Glomerular visceral epithelial cell (primary cell): ENCODE results near the gene UVSSA.
A peak's percentile ranks its signal among the peaks of the same experiment; 100 is the strongest.
"Not testable (repeated sequence)": the region's sequence is repeated elsewhere in the genome, so short reads cannot be mapped to it uniquely, and the experiment has no call there.

Experiments used
- DNase-seq: peaks from one replicate; pipeline ENCODE4 v3.0.0-alpha.2; 2016; ENCODE audit errors: extremely low spot score

UVSSA gene

DNA sequence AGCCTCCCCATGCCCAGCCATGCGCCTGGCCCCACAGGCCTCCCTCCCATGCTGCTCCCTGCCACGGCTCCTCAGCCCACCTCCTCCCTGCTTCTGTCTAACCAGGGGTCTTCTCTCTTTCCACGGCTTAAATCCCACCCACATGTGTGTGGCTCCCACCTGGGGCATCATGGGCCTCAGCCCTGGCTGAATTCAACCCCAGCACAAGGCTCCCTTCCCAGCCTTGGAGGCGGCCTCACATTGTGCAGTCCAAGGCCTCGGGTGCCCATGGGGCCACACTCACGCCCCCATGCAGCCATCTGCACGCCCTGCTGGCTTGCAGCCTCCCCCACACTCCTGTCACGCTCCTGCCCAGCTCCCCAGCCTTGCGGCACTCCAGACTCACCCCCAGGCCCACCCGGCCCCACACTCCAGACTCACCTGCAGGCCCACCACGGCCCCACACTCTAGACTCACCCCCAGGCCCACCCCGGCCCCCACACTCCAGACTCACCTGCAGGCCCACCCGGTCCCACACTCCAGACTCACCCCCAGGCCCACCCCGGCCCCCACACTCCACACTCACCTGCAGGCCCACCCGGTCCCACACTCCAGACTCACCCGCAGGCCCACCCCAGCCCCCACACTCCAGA, 30.4 kb upstream of the UVSSA start:
- DNase-seq = no peak

DNA sequence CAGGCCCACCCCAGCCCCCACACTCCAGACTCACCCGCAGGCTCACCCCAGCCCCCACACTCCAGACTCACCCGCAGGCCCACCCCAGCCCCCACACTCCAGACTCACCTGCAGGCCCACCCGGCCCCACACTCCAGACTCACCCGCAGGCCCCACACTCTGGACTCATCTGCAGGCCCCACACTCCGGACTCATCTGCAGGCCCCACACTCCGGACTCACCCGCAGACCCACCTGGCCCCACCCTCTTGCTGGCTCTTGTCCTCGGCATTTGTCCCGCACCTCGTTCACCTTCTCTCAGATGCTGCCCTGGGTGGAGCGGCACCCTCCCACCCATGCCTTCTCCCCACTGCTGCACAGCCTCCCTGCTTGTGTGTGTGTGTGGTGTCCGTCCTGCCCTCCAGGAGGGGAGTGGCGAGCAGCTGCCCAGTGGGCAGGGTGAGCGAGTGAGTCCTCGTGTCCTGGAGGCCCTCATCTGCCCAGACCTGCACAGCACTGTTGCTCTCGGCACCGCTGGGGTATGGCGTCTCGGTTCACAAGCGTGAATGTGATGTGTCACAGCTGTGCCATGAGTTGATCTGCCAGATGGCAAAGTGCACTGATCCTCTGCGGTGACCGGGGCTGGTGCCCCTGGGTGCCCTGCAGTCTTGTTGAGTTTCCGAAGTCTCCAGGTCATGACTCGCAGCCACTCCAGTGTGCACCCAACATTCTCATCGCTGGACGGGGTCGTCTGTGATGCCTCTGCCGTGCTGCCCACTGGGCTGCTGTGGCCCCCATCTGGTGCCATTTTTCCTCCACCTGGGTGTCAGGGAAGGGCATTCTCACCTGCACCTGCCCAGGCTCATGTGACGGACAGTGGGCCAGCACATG, 29.6 kb upstream of the UVSSA start:
- DNase-seq = no peak

DNA sequence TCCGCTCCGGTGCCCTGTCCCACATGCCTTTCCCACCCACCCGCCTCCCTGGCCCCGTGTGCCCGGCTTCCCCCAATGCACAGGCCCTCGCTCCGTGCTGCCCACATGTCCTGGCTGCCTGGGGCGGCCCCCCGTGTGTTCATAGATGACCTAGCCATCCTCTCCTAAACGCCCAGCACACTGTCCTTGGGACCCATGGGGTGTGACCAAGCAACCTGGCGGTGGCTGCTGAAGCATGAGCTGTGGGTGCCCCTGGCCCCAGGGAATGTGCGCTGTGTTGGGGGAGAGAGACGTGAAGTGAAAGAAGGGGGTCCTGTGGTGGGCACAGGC, 29.0 kb upstream of the UVSSA start:
- DNase-seq = no peak

DNA sequence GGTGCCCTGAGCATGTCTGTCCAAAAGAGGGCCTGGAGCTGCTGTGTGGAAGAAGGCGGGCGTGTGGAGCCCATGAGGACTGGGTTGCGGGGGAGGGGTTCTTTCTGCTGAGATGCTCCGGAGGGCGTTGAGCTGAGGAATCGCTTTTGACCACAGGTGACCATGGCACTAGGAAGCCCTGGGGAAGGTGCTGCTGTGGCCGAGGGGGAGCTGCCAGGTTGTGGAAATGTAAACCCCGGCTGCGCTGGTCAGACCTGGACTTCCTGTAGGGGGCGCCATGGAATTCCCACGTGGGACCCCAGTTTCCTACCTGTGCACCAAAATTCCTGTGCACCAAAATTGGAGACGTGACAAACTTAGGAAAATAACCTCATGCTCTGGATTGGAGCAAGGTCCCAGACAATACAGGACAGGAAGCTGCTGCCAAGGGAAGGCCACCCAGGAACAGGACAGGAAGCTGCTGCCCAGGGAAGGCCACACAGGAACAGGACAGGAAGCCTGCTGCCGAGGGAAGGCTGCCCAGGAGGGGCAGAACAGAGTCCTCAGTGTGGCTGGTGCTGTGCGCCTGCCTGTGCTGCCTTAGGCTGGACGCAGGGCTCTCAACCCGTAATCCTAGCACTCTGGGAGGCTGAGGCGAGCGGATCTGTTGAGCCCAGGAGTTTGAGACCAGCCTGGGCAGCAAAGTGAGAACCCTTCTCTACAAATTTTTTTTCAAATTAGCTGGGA, 28.4 kb upstream of the UVSSA start:
- no peak for DNase-seq

DNA sequence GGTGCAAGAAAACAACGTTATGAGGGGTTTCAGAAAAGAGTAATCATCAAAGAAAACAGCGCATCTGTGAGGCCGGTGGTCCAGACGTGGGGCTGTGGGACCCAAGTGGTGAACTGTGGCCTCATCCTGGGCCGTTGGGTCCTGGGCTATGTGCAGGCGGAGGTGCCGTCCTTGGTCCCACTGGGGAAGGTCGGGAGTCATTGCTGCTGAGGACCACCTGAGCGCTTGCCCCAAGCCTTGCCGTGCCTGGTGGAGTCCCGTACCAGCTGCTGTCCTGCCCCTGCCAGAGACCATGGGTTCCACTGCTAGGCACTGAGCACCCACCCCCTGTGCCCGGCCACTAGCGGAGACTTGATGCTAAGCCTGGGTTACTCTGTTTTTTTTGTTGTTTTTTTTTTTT, 25.5 kb upstream of the UVSSA start:
- no peak for DNase-seq

DNA sequence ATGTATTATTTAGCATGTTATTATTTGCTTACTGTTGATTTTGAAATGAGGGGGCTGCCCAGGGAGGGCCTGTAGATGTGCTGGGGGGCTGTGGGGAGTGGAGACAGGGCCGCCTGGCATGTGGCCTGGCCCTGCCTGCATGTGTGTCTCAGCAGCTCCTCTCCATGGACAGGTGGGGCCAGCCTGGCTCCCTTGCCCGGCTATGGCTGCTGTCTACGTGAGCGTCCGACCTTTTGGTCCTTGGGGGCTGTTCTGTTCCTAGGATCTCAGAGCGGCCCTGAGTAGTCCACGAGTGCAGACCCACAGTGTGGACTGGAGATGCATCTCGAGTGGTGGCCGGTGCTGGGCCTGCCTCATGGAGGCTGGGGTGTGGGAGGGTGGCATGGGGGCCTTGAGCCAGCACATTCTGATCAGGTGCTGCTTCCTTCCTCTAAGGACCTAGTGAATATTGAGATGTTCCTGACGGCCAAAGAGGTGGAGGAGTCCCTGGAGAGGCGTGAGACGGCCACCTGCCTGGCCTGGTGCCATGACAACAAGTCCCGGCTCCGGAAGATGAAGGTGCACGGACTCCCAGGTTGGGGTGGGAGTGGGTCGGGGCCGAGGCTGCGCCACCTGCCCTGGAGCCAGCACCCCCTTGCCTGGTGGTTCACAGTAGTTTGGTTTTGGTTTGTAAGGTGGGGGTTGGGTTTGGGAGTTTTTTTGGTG, 24.9 kb upstream of the UVSSA start:
- no peak for DNase-seq

DNA sequence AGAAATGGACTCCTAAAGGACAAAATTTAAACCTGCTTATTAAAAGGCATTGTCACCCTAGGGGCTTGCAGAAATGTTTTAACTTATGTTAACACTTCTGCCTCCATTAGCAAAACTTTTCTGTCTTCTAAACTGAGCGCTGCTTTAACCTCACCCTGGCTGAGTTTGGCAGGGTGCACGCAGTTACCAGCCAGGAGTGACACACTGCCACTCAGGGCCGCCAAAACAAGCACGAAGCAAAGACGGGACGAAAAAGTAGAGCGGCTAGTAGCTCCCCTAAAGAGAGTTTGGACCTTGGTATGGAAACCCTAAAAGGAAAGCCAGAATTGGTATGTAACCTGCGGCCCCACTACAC, 23.8 kb upstream of the UVSSA start:
- DNase-seq = no peak

DNA sequence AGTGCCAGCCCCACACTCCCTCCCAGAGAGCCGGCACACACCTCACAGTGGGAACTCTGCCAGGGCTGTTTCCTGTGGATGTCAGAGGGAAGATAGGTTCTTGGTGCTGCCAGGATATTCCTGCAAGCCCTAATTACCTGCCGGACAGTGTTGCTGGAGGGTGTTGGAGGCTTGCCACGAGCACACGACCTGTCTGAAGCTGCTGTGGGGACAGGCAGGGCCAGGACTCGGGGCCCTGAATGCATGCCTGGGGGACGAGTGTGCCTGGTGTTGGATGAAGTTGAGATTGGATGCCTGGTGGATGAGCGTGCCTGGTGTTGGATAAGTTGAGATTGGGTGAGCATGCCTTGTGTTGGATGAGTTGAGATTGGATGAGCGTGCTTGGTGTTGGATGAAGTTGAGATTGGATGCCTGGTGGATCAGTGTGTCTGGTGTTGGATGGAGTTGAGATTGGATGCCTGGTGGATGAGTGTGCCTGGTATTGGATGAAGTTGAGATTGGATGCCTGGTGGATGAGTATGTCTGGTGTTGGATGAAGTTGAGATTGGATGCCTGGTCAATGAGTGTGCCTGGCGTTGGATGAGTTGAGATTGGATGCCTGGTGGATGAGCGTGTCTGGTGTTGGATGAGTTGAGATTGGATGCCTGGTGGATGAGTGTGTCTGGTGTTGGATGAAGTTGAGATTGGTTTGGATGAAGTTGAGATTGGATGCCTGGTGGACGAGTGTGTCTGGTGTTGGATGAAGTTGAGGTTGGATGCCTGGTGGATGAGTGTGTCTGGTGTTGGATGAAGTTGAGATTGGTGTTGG, 23.2 kb upstream of the UVSSA start:
- DNase-seq = peak; percentile 83

DNA sequence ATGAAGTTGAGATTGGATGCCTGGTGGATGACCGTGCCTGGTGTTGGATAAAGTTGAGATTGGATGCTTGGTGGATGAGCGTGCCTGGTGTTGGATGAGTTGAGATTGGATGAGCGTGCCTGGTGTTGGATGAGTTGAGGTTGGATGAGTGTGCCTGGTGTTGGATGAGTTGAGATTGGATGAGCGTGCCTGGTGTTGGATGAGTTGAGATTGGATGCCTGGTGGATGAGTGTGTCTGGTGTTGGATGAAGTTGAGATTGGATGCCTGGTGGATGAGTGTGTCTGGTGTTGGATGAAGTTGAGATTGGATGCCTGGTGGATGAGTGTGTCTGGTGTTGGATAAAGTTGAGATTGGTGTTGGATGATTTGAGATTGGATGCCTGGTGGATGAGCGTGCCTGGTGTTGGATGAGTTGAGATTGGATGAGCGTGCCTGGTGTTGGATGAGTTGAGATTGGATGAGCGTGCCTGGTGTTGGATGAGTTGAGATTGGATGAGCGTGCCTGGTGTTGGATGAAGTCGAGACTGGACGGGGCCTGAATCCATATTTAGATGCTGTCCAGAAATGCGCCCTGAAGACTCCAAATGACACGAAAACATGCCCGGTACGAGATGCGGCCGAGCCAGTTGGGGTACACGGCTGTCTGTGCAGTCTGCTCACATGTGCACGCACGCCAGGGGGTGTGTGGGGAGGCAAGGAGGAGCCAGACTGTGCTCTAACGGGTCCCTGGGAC, 22.4 kb upstream of the UVSSA start:
- DNase-seq = not testable (repeated sequence)

DNA sequence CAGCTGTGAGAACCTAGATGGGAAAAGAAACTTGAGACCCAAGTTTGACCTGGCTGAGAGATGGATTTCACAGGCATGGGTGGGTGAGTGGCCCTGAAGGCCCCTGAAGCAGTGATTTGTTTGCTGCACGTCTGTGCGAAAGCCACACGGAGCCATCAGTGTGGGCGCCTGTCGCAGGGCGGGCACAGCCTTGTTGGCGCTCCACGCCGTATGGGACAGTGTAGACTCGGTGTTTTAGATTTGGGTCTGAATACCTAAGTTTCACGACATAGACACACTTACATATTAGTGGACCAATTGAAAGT, 21.9 kb upstream of the UVSSA start:
- no peak for DNase-seq

DNA sequence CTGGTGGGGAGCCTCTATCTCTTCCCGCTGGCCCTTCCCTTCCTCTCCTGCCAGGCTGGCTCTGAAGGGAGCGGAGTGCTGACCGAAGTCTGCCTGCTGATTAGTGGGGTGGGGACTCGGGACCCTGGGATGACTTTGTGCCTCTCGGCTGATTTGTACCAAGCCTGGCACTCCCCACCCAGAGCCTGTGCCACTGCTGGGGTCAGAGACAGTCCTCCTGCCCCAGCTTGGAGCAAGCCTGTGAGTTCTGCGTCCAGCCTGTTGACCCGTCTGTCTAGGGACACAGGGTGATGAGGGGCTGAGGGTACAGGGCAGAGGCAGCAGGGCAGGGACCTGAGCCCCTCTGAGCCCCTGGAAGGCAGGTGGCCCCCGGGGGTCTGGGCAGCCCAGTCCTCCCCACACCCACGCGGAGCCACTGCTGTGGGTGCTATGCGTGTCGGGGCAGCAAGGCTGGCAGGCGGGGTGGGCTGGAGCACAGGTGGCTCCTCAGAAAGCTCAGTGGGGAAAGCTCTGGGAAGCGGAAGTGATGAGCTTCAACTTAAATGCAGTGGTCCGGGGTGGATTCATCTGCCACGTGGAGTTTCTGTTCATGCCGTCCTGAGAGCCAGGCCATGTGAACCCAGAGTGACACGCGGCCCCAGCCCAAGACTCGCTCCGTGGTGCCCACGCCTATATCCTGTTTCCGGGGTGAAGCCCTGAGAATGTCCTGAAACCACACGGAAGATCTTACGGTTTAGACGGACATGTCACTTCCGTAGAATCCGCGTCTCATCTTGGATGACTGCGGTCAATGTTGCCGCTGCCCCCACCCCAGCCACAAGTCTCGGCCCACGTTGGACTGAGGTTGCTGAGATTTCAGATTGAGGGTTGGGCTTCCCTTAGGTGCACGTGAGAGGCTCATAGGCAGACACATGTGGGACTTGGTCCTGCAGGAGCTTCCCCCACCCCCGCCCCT, 21.1 kb upstream of the UVSSA start:
- DNase-seq = no peak

DNA sequence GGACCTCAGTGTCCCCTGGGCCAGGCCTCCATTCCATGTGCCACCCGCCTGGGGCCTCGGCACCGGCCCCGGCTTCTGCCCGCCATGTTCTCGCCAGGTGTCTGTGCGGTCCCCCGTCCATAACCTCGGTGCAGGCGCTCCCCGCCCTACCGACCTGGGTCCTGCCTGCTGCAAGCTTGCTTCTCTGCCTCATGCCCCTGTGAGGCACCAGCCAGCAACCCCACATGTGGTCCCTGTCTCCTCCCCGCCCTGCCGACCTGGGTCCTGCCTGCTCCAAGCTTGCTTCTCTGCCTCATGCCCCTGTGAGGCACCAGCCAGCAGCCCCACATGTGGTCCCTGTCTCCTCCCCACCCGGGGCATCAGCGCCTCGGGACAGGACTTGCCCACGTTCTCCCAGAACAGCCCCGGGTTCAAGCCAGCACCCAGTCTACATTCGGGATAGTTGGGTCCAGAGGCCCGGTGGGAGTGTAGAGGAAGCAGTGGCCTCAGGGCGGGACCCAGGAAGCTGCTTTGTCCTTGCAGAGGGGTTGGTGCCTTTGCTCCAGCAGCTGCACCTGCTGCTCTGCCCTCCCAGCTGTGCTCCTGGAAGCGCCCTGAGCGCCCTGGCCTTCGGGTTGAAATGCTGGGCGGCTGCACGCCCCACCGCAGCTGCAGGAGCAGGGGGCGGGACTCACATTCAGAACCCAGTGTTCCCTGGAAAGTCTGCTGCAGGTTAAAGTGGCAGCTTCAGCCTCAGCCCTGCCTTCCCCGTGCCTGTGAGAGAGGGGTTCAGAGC, 20.1 kb upstream of the UVSSA start:
- DNase-seq = no peak

DNA sequence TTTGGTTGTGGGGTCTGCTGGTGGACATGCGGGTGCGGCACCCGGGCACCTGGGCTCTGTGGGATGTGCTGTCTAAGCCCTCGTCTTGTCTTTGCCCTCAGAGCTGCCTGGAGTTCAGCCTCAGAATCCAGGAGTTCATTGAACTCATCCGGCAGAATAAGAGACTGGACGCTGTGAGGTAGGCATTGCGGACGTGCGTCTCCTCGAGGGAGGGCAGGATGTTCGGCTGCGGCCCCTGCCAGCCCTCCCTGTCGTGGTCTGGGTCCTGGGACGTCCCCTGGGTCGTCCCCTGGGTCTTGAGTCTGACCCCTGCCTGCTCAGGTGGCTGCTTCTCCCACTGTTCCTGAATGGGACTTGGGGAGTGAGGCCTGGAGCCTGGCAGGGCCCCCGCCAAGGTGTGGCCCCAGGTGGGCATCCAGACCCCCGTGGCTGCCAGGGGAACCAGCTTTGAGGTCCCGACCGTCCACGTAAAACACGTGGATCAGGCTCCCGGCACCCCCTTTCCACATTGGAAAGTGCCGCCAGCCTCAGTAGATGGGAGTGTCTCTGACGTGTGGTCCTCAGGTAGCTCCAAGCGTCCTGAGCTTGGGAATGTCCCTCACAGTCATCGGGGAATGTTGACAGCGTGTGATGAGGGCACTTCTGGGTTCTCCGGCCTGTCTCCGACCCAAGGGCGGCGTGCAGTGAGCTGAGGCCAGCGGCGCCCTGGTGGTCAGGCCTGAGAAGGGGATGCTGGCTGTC, 19.3 kb upstream of the UVSSA start:
- no peak for DNase-seq

DNA sequence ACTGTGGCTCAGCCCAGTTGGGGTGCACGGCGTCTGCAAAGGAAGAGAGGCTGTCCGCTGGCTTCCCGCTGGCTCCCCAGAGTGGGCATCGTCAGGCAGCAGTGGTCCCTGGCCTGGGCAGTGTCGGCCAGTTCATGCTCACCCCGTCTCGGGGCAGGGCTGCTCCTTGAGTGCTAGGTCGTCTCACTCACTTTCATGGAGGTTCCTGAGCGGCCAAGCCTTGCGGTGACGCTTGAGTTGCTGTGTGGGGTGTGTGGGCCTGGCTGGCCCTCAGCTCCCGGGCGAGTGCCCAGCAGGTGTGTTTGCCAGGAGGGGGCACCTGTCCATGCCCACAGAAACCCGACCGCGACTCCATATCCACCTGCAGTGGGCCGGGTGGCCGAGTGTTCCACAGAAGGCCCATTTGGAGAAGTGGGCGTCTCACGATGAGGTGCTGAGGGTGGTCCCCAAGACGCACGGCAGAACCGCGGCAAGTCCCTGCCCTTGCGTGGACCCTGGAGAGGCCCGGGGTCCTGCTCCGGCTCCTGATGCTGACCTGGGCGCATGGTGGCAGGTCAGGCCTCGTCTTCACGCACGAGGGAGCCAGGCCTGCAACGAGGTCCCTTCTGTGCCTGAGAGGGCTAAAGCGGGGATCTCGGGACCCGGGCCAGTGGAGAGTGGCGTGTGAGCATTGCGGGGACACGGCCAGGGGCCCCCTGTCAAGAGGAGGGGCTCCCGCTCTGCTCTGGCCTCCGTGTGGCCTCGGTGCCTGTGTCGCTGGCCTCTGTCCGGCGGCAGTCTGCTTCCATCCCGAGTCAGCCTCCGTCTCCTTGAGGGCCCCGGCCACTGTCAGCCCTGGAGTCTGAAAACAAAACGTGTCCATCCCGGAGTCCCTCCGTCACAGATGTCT, 18.5 kb upstream of the UVSSA start:
- DNase-seq = no peak

DNA sequence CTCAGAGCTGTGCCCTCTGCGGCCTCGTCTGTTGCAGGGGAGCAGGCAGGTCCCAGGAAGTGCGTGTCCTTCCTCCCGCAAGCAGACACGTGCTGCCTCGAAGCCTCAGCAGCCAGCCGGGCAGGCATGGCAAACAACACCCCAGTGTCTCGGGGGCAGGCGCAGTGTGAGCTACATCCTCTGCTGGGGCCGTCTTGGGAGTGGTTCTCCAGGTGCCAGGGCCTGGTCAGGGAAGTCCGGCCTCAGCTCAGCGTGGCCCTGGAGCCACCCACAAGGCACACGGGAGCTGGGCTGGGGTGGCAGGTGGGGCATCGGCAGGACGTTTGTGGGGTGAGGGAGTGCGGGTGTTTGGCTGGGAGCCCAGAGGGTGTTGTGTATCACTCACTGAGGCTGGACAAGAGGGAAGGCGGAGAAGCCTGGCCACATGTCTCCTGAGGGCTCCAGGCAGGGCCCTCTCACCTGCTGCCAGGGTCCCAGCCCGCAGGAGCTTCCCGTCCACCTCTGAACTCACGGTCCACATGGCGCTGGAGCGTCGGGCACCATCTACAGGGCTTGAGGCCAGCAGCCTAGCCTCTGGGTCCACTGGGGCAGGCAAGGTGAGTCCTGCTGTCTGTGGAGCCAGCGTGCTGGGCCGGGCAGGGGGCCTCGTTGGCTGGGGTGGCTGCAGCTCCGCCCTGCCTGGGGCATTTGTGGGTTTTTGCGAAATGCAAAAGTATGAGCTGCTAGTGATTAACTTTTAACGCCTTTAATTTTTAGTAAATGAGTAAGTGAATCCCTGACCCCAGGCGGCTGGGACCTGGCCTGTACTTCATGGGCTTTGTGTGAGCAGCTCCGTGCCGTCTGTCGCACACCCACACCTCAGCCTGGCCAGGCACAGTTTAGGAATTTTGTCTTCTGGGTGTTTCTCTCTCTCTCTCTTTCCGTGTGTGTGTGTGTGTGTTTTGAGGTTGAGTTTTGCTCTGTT, 17.3 kb upstream of the UVSSA start:
- peak; percentile 95 for DNase-seq
